ENCODE data around the gene ORMDL3.

Gene ORMDL3, protein sequence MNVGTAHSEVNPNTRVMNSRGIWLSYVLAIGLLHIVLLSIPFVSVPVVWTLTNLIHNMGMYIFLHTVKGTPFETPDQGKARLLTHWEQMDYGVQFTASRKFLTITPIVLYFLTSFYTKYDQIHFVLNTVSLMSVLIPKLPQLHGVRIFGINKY

DNA sequence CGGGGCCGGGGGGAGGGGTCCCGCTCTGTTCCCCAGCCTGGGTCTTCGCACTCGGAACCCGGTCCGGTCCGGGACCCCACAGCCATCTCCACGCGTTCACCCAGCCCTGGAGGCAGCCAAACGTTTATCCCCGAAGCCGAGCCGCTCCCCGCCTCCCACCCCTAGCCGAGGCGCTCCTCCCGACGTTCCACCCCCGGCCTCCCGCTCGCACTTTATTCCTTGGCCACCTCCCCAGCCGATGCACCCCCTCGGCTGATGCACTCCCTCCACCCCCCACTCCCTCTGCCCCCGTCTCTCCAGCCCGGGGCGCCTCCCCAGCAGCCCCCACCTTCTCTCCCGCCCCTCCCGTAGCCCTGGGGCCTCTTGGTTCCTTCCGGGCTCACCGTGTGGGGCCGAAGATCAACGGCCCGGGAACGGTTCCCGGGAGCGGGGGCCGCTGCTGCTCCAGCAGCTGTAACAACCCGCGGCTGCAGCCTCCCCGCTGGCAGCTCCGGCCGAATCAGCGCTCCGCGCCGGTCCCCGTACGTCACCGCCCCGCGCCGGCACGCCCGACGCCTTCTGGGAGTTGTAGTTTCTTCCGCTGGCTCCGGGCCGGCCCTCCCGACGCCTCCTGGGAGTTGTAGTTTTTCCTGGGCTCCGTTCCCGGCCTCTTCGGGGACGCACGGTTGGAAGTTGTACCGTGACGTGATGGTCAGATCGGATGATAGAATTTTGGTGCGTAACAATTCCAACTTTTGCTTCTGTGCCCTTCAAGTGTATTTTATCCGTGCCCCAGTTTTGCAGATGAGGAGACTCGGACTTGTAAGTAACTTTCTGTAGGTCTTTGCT lies at the start of gene ORMDL3, which contains the start of gene LRRC3C:
TSS of gene ORMDL3 (minus strand) at position 501 of the 828 bp plus-strand sequence. CDS start 3,398 bp downstream, outside the sequence.
TSS of gene LRRC3C (plus strand) at position 632 of the 828 bp plus-strand sequence. CDS start 13,792 bp downstream, outside the sequence.
- DNase-seq (ENCODE audit: low spot score) = peak; percentile 100

DNA sequence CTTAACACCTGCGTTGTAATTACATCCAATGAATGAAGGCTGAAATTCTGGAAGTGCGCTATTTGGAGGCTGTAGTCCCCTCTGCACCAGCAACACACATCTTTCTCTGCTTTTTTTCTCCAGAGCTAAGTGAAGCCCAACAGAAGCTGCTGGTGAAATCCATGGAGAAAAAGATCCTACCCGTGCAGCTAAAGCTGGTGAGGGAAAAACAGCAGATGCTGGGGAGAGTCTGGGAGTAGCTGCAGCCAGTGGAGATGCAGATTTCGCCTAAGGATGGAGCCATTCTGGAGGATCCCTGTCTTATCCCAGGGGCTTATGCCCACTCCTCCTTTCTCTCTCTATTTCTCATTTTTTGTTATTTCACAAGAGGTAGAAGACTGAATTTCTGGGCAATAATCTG lies 48.4 kb upstream of the ORMDL3 start:
- no peak for DNase-seq (ENCODE audit: low spot score)

DNA sequence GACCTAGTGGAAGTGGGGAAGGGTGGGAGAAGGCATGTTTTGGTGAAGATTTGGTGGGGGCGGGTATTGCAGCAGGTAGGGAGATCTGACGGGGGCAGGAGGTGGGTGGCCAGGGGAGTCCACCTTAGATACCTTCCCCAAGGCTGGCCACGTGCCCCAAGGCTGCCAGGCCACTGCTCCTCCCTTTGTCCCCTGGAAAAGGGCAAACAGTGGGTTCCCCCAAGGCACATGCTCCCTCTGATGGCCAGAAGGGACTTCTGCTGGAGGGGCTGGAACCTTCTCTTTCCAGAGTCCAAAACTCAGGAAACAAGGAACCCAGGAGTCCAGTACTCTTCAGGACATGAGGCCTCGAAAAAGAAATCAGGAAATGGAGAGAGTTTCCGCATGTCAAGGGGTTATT lies 47.0 kb upstream of the ORMDL3 start:
- no peak for DNase-seq (ENCODE audit: low spot score)

DNA sequence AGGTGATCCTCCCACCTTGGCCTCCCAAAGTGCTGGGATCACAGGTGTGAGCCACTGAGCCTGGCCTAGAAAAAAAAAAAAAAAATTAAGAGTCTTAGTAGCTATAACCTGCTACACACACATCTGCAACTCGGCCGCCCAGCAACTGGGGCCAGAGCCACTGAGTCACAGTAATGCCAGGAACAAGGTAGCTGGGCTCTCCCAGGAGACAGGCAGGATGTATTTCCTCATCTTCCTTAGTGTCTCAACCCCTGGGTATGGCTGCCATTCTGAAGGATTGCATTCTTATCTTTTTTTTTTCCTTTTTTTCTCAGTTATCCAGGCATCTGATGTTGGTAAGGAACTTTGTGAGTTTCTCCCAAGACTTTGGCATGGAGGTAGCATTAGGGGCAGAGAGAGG lies 46.1 kb upstream of the ORMDL3 start:
- DNase-seq (ENCODE audit: low spot score) = no peak

DNA sequence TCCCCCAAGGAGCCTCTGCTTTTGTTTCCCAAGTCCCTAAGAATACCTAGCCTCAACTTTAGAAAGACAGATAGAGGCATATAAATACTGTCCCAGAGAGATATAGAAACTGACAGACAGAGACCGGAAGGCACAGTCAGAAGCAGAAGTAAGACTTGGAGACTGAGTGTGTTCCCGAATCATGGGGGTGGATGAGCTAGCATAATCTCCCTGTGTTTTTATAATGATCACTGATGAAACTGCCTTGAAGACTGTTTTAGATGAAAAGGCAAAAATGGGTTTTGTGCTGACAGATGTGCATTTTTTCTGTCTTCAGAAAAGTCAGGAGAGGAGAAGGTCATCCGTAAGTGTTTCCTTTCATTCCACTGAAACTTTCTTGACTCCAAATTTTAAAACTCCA lies 44.9 kb upstream of the ORMDL3 start:
- no peak for DNase-seq (ENCODE audit: low spot score)

DNA sequence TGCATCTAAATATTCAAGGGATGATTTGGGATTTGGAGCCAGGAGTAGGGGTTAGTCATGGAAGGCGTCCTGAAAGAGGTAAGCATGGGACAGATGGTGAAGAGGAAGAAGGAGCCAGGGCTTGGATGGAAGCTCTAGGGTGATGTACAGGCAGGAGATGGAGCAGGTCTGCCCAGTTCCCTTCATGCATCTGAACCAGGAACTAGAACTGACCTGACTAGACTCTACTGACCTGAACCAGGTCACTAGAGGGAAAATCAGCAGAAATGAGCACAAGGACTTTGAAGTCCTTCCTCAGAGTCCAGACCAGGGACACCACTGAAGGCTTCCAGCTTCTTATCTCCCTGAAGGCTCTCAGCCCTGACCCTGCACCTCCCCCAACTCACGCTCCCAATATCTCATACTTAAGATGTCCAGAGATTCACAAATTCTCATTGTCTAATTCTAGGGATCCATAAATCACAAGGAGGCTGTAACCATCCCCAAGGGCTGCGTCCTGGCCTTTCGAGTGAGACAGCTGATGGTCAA lies 43.7 kb upstream of the ORMDL3 start:
- DNase-seq (ENCODE audit: low spot score) = no peak

DNA sequence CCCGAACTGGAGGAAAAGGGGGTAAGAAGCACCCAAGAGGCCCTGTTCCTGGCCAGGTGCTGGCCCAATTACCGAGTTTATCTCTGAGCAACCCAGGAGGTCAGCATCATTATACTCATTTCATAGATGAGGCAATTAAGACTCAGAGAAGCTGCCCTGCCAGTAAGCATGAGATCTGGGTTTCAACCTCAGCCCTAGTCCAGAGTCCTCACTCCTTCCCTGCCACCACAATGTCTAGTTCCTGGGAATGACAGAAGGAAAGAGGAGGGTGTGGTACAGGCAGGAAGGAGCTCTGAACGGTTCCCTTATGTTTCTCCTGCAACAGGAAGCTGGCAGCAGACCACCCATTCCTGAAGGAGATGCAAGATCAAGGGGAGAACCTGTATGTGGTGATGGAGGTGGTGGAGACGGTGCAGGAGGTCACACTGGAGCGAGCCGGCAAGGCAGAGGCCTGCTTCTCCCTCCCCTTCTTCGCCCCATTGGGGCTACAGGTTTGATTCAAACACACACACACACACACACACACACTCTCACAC lies 42.8 kb upstream of the ORMDL3 start:
- DNase-seq (ENCODE audit: low spot score) = no peak

DNA sequence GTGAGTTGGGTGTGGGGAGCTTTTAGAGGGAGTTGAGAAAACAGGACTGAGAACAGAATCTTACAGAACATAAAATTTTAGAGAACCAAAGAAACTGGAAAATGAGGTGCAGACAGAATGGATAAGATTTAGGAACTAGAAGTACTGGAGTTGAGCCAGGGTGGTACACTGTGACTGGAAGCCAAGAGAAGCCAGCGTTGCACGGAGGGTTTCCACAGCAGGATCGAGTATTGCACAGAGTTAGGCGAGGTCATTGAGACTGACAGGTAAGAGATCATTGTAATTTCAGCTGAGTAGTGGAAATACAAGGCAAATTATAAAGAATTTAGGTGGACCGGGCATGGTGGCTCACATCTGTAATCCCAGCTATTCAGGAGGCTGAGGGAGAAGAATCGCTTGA lies 42.0 kb upstream of the ORMDL3 start:
- no peak for DNase-seq (ENCODE audit: low spot score)

DNA sequence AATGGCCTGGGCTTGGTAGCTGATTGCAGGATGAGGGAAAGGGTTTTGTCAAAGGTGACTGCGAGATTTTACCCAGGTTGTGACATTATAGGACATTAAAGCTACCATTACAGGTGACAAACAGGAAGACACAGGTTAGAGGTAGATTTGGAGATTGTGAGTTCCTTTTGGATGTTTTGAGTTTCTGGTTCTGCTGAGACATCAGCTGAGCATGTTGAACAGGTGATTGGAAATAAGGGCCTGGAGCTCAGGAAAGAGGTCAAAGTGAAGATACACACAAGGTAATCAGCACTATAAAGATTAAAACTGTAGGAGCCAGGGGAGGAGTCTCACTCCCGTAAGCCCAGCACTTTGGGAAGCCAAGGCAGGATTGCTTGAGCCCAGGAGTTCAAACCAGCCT lies 41.4 kb upstream of the ORMDL3 start:
- no peak for DNase-seq (ENCODE audit: low spot score)

DNA sequence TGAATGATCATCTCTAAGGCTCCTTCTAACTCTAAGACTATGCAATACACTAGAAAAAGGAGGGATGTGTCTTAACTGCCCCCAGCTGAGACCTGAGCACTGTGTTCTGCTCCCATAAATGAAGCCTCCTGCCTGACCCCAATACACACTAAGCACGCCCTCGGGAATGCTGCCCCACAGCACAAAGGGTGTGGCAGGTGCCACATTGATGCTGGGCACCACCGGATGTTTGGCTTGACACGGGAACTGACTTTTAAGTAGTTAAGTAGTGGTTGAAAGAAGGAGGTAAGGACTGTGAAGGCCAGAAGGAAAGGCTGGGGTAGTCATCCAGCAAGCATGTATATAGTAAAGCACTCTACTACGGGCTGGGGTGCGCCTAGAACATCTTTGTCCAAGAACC lies 39.4 kb upstream of the ORMDL3 start:
- no peak for DNase-seq (ENCODE audit: low spot score)

DNA sequence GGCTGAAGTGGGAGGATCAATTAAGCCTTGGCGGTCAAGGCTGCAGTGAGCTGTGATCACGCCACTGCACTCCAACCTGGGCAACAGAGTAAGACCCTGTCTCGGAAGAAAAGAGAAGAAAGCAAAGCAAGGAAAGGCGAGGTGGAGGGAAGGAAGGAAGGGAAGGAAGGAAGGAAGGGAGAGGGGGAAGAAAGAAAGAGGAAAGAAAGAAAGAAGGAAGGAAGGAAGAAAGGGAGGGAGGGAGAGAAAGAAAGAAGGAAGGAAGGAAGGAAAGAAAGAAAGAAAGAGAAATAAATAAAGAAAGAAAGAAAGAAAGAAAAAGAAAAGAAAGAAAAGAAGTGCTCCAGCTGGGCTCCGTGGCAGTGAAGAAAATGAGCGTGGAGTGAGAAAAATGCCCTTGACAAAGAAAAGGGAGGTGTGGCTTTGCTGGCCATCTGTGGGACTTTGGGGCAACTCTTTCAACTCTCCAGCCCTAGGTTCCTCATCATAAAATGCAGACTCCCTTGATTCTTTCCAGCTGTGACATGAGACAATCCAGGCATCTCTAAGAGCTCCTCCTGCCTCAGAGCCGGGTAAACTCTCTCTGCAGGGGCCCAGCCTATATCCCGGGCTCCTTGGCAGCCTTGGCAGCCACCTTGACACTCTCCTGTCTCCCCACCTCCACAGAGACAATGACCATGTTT lies 37.8 kb upstream of the ORMDL3 start:
- DNase-seq (ENCODE audit: low spot score) = no peak

DNA sequence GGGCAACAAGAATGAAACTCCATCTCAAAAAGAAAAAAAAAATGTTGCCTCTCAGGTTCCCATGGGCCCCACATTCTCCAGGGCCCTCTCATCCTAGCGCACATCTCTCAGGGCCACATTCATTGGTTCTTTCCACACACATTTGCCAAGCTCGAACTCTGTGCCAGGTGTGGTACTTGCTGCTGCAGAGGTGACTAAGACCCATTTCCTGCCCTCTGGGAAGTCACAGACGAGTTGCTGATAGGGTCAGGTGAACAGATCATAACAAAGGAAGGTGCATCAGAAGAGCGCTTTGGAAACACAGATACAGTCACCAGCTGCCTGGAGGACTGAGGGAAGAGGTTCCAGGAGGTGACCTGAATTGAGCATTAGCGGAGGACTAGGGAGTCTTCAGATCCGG lies 36.4 kb upstream of the ORMDL3 start:
- DNase-seq (ENCODE audit: low spot score) = no peak

DNA sequence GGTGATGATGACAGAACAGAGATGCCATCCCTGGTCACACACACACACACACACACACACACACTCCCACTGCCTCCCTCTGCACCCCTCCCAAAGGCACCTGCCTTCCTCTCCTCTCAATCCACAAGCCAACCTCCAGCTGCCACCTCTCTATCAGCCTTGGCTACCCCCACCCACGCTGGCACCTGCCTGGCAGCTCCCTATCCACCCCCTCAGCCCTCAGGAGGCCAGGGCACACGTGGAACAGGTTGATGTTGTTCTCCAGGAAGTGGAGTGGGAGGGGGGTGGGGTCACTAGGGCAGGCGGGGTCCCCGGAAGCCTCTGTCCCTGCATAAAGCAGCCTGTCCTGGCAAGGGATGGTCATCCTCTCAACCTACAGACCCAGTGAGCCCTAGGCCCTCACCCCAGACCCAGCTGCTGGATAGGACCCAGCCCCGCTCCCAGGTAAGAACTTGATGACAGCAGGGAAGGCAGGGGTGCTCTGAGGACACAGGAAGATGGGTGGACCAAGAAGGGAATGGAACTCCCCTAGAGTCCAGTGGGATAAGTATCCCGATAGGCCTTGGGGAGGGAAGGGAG lies 35.3 kb upstream of the ORMDL3 start, which contains the start of gene GSDMA:
TSS of gene GSDMA (plus strand) at position 363 of the 579 bp plus-strand sequence. CDS start 2,684 bp downstream, outside the sequence.
- no peak for DNase-seq (ENCODE audit: low spot score)

DNA sequence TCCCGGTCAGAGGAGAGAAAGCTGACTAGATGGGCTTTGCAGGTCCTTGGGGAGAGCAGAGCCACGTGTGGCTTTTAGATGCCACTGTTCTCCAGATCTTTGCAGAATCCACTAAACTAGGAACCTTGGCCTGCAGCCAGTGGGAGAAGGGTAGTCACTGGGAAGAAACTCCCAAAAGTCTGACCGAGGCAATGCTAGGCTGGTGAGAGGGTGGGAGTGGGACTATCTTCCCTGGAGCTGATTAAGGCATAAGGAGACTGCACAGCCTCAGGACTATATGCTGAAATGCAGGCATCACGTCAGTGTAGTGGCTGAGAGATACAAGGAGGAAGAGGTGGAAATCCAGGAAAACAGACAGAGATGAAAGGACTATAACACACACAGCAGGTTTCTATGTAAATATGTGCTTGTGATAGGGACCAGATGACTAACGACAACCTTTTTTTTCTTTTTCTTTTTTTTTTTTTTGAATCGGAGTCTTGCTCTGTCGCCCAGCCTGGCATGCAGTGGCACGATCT lies 33.2 kb upstream of the ORMDL3 start:
- no peak for DNase-seq (ENCODE audit: low spot score)

DNA sequence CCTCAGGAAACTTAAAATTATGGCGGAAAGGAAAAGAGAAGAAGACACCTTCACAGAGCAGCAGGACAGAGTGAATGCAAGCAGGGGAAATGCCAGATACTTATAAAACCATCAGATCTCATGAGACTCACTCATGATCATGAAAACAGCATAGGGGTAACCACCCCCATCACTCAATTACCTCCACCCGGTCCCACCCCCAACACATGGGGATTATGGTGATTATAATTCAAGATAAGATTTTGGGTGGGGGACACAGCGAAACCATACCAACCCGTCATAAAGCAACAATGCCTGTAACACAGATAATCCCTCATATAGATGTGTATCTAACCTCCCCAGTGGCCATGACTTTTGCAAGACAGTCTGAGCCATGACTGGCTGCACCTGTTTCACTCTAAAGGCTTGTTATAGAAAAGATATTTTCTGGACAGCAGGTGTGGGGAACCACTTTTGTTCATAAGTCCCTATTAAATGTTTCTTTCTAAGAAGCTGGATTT lies 28.4 kb upstream of the ORMDL3 start:
- no peak for DNase-seq (ENCODE audit: low spot score)

DNA sequence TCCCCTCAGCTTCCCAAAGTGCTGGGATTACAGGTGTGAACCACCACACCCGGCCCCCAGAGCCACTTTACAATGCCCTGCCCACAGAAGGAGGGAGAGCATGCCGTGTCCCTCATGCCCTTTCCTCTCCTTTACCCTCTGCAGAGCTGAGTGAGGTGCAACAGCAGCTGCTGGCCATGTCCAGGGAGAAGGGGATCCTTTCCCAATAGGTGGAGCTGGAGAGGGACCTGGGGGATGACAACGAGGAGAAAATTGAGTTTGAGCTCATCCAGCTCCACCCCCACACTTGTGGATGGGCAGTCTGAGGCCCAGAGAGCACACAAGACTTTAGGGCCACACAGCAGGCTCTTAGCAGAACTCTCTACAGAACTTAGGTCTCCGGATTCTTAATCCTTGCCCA lies 27.5 kb upstream of the ORMDL3 start:
- no peak for DNase-seq (ENCODE audit: low spot score)

DNA sequence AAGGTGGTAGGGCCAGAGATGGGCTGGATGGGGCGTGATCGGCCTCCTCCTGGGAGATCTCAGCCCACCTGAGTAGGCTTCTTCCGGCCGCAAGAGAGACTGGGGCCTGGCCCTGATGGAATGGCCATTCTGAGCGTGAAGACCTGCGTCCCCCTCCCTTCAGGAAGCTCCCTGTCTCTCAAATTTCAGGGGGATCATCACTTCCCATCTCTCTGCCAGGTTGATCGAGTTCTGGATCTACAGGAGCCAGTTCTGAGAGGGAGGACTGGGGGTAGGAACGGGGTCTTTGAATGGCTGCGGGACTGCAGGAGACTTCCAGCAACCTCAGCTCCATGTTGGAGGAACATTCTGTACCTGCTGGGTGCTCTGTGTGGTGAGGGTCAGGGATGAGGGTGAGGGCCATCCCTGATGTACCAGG lies 26.1 kb upstream of the ORMDL3 start:
- no peak for DNase-seq (ENCODE audit: low spot score)

DNA sequence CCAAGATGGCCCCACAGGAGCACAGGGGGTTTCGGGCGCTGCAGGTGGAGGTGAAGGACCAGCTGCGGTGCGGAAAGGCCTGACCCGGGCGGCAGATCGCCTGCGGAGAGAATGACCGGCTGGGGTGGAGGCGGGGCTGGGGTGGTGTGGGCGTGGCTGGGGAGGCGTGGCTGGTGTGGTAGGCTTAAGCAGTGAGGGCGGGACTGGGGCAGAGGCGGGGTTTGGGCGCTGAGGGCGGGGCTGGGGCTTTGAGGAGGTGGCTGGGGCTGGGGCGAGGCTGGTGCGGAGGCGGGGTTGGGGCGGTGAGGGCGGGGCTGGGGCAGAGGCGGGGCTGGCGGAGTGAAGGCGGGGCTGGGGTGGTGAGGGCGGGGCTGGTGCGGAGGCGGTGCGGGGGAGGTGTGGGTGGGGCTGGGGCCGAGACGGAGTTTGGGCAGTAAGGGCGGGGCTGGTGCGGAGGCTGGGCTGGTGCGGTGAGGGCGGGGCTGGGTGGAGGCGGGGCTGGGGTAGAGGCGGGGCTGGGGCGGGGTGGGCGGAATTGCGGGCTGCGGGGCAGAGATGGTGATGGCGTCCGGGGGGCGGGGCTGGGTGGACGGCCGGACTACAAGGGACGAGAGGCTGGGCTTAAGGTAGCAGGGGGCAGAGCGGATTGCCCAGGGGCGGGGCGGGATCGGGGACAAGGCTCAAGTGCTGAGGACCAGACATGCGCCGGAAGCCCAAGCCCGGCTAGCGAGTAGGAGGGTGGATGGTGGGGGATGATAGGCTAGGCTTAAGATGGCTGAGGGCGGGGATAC lies 25.5 kb upstream of the ORMDL3 start:
- DNase-seq (ENCODE audit: low spot score) = peak; percentile 100

DNA sequence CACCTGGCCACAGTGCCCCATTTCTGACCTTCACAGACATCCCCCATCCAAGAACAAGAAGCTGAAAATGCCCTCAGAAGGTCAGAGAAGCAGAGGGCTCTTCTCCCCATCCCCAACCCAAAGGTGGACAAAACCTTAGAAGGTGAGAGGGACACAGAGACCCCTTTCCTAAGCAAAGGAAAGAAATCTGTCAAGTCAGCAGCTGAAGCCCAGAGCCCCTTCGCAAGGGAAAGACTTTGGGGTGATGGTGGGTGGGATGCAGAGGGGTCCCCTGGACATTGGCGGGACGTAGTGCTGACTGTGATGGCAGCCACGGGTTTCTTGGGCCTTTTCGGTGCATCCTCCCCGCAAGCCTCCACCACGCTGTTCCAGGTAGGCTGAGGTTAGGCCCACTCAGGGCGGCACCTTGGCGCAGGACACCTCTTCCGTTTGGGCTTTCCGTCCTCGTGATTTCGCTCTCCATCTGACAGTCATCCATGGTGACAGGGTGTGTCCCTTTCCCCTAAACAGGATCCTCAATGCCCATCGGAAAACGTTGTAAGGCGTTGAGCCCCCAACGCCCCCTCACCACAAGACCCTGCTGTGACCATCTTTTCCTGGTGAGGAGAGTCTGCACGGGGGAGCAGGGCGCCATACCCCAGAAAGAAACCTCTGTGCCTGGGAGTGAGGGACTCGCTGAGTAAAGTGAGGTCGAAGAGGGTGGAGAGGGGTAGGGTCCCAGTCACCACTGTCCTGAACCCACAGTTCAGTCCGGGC lies 24.7 kb upstream of the ORMDL3 start:
- DNase-seq (ENCODE audit: low spot score) = no peak

DNA sequence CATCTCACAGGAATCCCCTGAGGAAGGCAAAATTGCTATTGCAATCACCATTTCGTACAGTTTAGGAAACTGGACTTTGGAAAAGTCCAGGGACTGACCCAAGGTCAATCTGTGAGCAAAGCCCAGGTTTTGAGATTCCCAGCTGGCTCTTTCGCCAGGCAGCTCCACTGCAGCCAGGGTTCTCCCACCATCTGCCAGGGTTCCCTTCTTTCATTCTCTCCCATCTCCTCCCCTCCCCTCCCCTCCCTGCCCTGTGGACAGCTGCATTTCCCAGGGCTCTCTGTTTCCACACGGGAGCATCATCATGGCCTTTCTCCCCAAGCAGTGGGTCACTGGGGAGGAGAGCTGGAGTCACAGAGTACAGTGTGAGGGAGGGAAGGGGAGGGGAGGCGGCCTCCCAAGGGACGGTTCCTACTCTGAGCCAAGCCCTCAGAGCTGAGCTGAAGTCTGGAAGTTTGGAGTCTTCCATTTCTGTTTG lies 23.5 kb upstream of the ORMDL3 start:
- DNase-seq (ENCODE audit: low spot score) = no peak

Data from ecto neural progenitor cell (in vitro differentiated cells).